ENCODE data around the gene KIF5C.
"Not testable (repeated sequence)": the region's sequence is repeated elsewhere in the genome, so short reads cannot be mapped to it uniquely, and the experiment has no call there.

Gene KIF5C

DNA sequence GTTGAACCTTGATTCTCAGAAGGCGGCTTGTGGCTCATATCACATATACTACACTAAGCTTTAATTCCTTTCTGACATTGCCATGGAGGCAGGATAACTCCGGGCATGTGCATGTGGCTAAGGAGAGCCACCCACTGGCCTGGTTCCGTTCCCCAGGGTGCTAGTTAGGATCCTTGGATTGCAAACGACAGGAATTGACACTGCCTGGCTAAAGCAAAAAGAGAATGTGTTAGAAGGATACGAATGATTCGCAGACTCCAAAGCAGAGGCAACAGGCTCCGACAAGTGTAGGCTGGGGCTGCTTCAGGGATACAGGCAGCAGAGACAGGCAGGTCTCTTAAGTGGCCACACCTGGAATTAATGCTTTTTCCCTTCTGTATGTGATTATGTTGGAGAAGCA lies 92.0 kb downstream of the KIF5C start:
- no peak for DNase-seq

DNA sequence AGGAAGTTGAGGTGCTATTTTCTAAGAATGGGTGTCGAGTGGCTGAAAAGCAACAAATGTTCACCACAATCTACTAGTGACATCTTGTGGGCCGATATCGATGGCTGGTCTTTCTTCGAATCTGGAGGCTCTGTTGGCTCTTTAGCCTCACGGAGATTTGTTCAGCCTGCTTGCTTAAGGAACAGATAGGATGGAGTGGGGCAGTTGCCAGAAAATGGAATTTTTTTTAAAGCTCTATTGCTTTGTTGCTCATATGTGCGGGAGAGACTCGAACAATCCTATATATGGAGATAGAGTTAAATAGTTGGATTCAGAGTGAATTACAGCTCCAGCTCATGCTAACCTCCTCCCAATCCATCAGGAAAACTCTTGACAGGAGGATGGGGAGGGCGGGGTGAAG lies 92.6 kb downstream of the KIF5C start:
- DNase-seq: no peak

DNA sequence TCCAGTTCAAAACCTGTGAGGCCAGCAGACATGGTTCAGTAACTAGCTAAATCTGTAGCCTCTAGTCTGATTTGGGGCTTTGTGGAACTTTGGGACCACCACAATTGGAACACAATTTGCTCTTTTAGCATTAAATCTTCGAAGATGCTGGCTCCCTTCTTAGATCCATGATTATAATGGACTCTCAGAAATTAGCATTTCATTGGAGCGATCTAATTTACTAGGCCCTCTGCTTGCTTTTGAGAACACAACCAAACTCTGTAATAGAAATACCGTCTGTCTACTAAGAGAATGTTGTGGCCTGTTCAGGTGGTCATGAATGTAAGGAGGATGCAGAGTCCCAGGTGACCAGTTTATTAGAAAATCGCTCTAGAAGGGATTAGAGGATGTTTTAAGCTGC lies 93.3 kb downstream of the KIF5C start:
- no peak for DNase-seq

DNA sequence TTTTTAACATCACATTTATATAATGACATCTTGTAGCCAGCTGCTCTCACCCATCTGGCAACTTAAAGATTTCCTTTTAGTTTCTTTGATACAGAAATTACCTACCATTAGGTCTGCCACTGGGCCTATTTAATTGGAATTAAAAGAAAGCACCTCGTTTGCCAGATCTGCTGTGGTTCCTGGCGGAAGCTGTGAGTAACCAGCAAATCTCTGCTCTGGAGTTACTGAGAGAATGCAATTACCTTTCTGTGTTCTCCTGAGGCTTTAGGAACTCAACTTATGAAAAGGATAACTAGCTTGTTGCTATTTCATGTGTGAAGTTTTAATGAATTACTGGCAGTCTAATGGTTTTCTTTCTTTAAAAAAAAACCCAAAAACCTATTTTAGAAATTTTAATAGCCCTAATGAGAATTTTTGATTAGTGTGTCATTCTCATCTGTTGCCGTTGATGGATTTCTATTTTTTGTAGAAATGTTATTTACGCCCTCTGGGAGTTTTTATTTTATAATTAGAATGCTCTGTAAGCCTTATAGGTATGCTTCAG lies 93.8 kb downstream of the KIF5C start:
- DNase-seq: no peak

DNA sequence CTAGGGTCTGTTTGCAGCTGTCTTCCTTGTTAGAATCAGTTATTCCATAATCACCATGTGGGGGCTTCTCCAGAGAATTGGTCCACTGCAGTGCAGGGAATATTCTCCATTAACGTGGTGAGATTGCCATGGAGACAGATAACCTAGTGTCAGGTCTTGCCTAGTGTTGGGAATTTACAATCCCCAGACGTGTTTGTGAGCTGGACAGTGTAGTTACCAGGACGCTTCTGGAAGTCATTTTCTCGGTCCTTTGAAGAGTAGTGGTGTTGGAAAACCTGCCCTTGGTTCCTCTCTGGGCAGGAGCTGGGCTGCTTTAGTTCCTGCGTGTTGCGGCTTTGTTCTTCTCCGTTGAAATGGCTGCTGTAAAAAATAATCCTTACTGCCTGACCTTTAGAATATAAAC lies 94.6 kb downstream of the KIF5C start:
- no peak for DNase-seq

DNA sequence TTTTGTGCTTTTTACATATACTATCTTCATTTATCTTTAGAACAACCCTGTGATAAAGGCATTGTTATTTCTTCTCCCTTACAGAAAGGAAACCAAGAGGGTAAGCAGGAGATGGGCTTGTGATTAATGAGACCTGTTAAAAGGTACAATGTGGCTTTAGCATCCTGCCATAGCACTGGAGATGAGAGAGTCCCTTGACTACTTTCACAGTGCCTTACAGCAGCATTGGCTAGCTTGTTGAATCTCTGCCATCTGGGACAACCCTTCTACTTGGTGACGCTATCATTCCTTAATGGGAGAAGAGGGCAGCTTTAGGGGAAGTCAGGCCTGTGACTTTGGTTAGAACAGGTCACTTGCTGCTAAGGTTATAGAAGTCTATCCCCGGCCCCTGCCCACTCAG lies 95.4 kb downstream of the KIF5C start:
- no peak for DNase-seq

DNA sequence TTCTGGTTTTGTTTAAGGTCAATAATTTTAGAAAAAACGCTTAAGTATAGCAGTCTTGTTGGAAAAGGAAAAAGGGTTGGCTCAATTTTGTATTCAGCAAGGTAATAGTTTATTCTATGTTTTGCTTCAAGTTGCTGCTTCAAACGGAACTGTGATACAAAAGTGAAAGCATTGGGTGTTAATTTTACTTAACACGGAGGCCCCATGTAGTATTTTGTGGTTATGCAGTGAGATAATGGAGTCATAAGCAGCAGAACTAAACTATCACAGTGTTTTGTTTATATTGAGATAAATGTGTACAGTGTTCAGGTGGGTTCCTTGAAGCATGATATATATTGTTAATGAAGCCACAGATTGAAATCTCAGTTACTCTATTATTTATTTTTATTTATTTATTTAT lies 96.5 kb downstream of the KIF5C start:
- DNase-seq: no peak

DNA sequence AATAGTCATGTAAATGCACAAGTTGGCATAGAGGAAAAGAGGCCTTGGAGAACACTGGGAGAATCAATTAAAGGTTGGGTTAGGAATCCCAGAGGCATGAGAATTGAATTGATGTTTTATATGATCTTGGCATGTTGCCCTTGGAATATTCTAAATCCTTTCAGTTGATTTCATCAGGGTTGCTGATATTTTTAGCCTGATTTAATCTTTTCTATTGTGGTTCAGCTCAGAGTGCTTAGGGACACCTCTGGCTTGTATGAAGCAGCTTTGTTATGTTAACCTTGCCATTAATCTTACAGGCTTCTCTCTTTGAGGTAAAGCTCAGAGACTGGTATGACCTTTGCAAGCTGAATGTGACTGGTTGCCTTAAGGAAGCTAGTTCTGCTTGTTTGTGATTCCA lies 99.1 kb downstream of the KIF5C start:
- DNase-seq: no peak

DNA sequence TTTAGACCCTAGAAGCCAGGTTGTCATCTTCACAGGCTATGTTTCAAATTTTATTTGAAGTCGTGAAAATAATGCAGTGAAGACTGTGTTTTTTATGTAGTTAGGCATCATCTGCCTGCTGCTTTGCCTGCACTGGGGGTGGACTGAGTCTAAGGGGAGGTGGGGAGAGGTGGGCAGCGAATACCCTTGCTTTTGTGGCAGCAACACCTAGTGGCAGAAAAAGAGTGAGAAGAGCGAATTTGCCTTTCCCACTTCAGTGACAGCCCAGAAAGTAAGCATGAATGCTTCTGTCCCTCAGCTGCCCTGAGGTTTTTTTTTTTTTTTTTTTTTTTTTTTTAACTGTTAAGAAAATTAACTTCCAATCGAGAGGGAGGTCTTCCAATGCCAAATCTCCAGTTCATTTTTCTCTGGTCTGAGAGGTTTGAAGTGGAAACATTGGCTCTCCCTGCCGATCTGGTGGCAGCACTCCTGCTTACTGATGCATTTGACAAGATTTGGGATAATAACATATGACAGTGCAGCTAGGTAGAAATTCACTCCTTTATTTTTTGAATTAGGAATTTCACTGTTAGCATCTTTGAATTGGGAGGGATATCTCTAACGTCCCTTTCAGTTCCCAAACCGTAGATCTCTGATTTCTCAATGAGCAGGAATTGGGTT lies 103.1 kb downstream of the KIF5C start:
- no peak for DNase-seq

DNA sequence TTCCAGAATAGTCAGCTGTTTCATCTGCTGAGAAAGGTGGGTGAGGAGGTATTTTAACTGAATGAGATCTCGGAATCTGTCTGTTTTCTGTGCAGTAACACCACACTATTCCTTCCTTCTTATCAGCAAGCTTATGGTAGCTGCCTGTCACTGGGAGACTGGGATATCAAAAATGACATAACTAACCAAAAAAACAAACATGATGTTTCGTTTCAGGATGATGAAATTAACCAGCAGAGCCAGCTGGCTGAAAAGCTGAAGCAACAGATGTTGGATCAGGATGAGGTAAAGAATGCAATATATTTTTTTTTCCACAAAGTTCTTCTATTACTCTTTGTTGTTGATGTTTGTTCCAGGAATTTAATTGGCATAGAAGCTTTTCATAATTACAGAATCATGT lies 103.7 kb downstream of the KIF5C start:
- DNase-seq: no peak

DNA sequence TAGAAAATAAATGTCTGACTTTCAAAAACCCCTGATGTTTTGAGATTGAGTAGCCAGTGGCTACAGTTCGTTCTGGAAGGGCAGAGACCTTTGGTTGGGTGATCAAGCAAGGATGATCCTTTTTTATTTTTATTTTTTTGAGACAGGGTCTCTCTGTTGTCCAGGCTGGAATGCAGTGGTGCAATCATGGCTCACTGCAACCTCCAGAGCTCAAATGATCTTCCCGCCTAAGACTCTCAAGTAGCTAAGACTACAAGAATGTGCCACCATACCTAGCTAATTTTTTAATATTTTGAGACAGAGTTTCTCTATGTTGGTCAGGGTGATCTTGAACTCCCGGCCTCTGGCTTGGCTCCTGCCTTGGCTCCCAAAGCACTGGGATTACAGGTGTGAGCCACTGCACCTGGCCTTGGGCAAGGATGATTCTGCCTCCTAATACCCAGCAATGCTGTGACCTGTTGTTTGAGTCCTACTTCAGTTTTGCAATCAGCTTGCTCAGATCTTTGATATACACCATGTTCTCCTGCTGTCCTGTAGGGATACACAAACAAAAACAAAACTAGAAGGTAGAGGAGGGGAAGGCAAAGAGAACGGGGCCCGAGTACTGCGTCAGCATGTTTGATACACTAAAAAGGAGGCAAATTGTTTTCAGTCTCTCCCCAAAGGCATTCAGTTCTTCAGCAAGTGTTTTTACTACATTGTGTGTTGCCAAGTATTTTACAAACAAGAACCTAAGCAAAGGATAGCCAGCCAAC lies 104.3 kb downstream of the KIF5C start:
- no peak for DNase-seq

DNA sequence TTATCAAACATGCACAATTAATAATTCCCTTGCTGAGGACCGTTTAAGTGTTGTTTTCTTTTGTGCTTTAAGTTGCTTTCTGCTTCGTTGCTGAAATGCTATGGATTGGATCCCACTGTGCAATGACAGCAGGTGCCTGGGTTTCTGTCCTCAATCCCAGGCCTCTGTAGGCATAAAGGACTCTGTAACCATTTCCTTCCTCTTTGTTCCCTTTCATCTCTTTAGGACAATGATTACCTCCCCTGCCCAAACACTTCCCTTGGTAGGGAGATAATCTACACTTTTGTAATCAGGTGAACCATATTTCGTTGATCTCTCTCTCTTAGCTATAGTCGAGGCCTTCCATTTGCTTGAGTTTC lies 104.9 kb downstream of the KIF5C start:
- no peak for DNase-seq

DNA sequence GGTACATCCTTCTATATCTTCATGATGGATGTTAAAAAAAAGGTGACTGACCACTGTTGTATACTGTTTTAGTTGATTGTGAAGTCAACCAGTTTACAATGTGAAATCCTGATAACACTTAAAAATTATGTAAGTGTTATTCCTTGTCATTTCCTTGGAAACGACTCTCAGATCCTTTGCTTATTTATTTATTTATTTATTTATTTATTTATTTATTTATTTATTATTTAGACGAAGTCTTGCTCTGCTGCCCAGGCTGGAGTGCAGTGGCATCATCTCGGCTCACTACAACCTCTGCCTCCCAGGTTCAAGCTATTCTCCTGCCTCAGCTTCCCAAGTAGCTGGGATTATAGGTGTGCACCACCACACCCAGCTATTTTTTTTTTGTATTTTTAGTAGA lies 105.5 kb downstream of the KIF5C start:
- not testable (repeated sequence) for DNase-seq

DNA sequence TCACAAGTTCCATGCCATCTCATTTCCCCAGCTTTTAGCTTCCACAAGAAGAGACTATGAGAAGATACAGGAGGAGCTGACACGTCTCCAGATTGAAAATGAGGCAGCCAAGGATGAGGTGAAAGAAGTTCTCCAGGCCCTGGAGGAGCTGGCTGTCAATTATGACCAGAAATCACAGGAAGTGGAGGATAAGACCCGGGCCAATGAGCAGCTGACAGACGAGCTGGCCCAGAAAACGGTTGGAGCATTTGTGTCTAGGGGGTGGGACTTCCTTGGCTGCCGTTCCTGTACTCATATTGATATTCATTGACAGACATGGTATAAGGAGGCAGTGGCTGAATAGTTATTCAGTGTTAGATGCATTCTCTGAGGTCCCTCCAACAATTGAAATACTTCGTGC lies 106.3 kb downstream of the KIF5C start:
- DNase-seq: no peak

DNA sequence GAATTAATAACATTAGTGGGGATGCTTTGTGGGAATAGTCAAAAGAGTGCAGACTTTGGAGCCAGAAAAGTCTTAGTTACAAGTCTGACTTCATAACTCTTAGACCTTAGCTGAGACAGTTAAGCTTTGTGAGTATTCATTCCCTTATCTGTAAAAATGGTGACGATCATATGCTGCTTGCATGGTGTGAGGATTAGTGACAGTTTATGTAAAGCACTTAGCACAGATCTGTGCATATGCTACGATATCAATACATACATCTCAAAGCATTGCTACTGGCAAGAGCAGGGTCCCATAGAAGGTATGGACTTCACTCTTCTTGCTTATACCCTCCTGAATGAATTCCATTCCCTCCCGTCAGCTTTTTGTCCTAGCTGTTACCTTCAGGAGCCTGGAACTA lies 106.8 kb downstream of the KIF5C start:
- no peak for DNase-seq

DNA sequence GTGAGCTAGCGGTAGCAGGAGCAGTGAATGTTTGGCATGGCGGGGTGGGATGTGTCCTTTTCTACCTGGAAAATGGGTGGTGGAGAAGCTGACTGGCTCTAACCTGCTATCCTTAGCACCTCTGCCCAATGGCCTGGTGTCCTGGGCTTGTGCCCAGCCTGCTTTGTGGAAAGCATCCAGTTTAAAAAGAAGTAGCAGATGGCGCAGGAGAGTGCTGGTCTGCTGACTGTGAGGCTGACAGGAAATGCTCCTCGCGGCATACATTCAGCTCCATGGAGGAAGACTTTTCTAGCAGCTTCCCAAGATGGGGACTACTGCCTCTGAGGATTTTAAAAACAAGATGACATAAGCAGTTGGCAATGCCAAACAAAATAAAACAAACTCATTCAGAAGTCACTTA lies 107.3 kb downstream of the KIF5C start:
- DNase-seq: no peak

DNA sequence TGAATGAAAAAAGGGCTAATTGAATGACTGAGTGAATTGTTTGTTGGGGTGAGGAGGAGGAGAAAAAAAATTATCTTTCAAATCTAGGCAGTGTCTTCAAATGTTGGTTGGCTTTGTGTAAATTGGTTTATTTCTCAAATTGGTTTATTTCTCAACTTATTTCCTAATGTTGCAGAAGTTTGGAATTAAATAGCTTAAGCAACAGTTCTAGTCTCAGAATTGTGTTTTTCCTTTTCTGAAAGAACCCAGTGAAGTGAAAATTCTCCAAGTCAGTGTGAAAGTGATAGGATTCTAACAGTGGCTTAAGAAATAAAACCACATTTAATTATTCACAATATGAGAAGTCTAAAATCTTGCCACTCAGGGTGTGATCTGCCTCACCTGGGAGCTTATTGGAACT lies 108.9 kb downstream of the KIF5C start:
- DNase-seq: no peak

DNA sequence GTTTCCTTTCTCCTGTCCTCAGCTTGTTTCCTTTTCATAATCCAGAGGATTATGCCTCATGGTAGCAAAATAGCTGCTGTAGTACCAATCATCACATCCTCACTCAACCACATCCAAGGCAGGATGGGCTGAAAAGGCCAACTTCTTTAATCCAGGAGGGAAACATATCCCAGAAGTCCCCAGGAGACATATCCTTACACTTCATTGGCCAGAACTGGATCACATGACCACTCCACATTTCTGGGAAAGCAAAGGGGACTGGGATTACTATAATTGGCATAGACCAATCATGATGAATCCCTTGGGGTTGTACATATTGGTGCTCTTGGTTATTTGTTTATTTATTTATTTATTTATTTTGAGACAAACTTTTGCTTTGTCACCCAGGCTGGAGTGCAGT lies 109.4 kb downstream of the KIF5C start:
- no peak for DNase-seq

DNA sequence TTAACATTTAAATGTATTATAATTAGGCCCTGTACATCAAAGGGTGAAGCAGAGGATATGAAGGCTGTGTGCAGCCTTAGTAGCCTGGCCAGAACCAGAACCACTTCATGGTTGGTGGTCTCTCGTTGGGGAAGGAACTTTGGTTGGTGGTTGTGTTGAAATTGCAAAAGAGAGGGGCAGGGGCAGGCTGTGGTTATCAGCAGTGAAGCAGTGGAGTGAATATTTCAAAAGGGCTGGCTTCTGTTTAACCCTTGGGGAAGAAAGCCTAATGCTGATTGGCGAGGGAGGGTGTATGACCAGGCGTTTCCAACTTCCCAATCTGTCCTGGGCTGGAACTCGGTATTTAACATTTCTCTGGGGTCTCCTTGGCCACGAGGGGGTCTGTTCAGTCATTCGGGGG lies 112.3 kb downstream of the KIF5C start:
- no peak for DNase-seq

DNA sequence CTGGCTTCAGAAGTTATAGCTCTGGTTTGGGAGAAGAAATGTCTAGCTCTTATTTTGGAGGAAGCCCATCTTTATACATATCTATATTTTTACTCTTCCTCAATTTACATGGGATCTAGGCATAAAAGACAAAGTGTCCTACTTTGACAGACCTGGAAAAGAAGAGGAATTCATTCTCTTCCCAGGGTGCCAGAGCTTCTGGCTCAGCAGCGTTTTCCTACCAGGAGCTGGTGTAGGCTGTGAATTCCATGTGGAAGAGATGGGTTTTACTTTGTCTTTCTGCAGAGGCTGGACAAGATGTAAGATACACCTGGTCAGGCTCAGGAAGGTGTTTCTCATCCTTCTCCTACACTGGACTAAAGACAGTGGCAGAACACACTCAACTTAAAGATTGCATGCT lies 113.3 kb downstream of the KIF5C start:
- no peak for DNase-seq

DNA sequence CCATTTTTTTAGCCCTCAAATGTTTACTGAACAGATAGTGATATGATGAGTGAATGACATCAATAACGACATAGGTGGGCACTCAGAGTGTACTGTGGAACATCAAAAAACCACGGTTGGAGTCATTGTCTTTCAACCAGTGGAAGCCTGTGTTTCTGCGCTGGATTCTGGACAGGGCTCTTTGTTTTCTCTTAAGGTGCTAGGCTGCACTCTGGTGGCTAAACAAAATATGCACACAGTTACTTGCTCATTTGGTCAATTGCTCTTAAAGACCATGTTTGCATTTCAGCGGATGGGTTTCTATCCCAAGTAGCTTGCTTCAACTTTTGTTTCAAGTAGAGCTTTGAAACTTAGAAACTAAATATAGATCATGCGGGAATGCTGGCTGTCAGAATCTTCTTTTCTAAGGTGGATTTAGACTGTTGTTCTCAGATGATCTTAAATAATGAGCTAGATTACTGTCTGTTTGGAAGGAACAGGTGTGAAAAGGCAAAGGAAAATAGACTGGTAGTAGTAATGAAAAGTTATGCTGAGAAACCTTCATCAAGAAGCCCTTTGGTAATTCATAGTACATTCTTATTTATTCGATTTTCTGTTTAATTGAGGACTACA lies 115.0 kb downstream of the KIF5C start:
- peak; percentile 54 for DNase-seq

DNA sequence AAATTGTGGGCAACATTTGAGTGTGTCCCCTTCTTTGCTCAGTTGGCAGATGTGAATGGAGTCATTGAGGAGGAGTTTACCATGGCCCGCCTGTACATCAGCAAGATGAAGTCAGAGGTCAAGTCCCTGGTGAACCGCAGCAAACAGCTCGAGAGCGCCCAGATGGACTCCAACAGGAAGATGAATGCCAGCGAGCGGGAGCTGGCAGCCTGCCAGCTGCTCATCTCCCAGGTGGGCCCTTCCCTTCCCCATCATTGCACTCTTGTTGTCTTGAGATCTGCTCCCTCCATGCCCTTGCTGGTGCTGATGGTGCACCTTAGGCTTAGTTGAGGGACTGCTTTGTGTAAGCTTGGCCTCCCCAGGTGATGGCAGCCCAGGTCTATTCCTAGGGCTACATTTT lies 115.9 kb downstream of the KIF5C start:
- no peak for DNase-seq

DNA sequence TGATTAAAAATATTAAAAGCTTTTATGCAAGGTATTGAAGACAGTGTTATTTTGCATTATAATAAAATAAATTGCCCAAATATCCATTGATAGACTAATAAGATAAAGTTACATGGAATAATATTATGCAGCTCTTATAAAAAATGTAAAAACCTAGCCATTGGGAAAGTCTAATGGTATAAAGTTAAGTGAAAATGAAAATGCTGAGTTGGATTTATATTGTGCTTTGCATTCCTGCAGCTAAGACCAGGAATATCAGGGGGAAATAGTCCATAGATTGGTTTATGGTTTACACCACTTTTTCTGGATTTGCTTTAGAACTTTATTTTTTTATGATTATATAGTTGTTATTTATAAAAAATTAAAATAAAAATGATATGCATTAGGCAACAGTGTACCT lies 117.4 kb downstream of the KIF5C start:
- DNase-seq: no peak

DNA sequence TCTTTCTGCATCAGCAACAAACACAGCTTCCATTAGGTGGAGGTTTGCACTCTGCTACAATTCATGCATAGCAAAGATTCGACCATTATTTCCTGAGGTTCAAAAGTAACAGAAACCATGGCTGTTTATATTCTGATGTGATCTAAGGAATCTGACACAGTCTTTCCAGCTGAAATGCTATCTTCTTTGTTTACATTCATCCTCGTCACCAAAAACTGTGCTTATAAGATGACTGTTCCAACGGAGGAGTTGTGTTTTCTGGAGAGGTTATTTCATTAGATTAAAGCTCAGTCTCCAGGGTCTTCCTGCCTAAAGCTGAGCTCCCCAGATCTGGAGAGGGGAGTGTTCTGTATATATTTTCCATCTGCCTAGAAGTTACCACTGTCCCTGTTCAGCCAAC lies 118.3 kb downstream of the KIF5C start:
- DNase-seq: no peak
